K562 (cell line): ENCODE measurements around the gene RIIAD1. TPM values are rescaled to one million over a fixed set of nuclear protein-coding genes. Genes with fewer than 3 reads are reported as not detected.

Experiments used
- CBX3 ChIP-seq, 2 experiments: IDR thresholded peaks; 1 replicate in 1 of 2; 2 replicates in 1 of 2; pipeline ENCODE4 v1.6.1; 2012; ENCODE audit warnings: inconsistent platforms in 2 of 2, low read length in 2 of 2, borderline replicate concordance in 1 of 2, control low read depth in 1 of 2
- ELF1 ChIP-seq: fragments of 200-800 bp; sonication (Bioruptor generic); IDR thresholded peaks from 2 replicates; pipeline ENCODE4 v1.6.1; 2016; ENCODE audit warnings: missing genetic modification characterization, missing compliant biosample characterization
- IRF1 ChIP-seq: sonication (generic); formaldehyde crosslinking; IDR thresholded peaks from 2 replicates; pipeline ENCODE4 v1.8.0; 2022; ENCODE audit warnings: missing genetic modification reagents, mild to moderate bottlenecking, borderline replicate concordance
- IRF9 ChIP-seq: fragments of 450-650 bp; IDR thresholded peaks from 2 replicates; pipeline ENCODE4 v1.6.1; 2016; ENCODE audit warnings: missing biosample characterization, missing genetic modification characterization
- MAFK ChIP-seq: IDR thresholded peaks from 2 replicates; pipeline ENCODE4 v1.6.1; 2011; ENCODE audit warnings: low read length, improper control_type of control experiment
- MXD1 ChIP-seq: fragments of 250-450 bp; sonication (Bioruptor Pico); IDR thresholded peaks from 2 replicates; pipeline ENCODE4 v1.8.0; 2021; ENCODE audit warnings: borderline replicate concordance, mild to moderate bottlenecking, moderate library complexity; ENCODE audit not compliant: poor library complexity, severe bottlenecking
- NFE2 ChIP-seq: IDR thresholded peaks from 2 replicates; pipeline ENCODE4 v1.6.1; 2014; ENCODE audit warnings: antibody characterized with exemption, low read depth
- NFRKB ChIP-seq: fragments of 450-650 bp; IDR thresholded peaks from 2 replicates; pipeline ENCODE4 v1.6.1; 2016; ENCODE audit warnings: low read depth
- NKRF ChIP-seq: fragments of 450-650 bp; IDR thresholded peaks from 2 replicates; pipeline ENCODE4 v1.6.1; 2016; ENCODE audit warnings: borderline replicate concordance
- PYGO2 ChIP-seq: fragments of 450-650 bp; IDR thresholded peaks from 2 replicates; pipeline ENCODE4 v1.6.1; 2016; ENCODE audit warnings: mild to moderate bottlenecking, missing genetic modification characterization, moderate library complexity, missing compliant biosample characterization
- RFX1 ChIP-seq: fragments of 450-650 bp; IDR thresholded peaks from 2 replicates; pipeline ENCODE4 v1.6.1; 2016; ENCODE audit warnings: mild to moderate bottlenecking, moderate library complexity
- ZBTB34 ChIP-seq: fragments of 250-450 bp; sonication (Bioruptor Pico); IDR thresholded peaks from 2 replicates; pipeline ENCODE4 v1.8.0; 2021; ENCODE audit warnings: mild to moderate bottlenecking, moderate library complexity
- ZNF12 ChIP-seq: sonication (generic); formaldehyde crosslinking; IDR thresholded peaks from 2 replicates; pipeline ENCODE4 v1.4.0; 2020; ENCODE audit warnings: mild to moderate bottlenecking, missing genetic modification reagents
- ZNF121 ChIP-seq: sonication (generic); formaldehyde crosslinking; conservative IDR thresholded peaks from 2 replicates; pipeline ENCODE4 v1.8.0; 2022; ENCODE audit warnings: missing genetic modification reagents
- ZNF212 ChIP-seq: fragments of 450-650 bp; formaldehyde crosslinking; IDR thresholded peaks from 2 replicates; pipeline ENCODE4 v1.4.0; 2020; ENCODE audit warnings: mild to moderate bottlenecking
- ZNF23 ChIP-seq: fragments of 250-450 bp; sonication (Bioruptor Pico); IDR thresholded peaks from 2 replicates; pipeline ENCODE4 v1.4.0; 2020; ENCODE audit warnings: mild to moderate bottlenecking
- ZNF766 ChIP-seq: fragments of 200-800 bp; sonication (Bioruptor generic); conservative IDR thresholded peaks from 2 replicates; pipeline ENCODE4 v1.6.1; 2016; ENCODE audit warnings: missing genetic modification characterization, missing compliant biosample characterization
- ZNF778 ChIP-seq: fragments of 450-650 bp; formaldehyde crosslinking; IDR thresholded peaks from 2 replicates; pipeline ENCODE4 v1.4.0; 2020; ENCODE audit warnings: mild to moderate bottlenecking, moderate library complexity
- polyA plus RNA-seq, 8 experiments: library from polyadenylated mRNA; depleted of rRNA in 4 of 8; stranded (reverse) in 5 of 8; unstranded in 3 of 8; fragments of >200 nt; fragmentation: Nextera tagmentation in 2 of 8; fragmentation: Illumina TruSeq in 1 of 8; extraction: Ambion mirVana in 2 of 8; extraction: Trizol in 1 of 8; gene quantifications; 2 replicates each; pipeline versions ENCODE4 v1.2.1 to v1.2.3, GENCODE V29; 2011 to 2014; ENCODE audit warnings: inconsistent platforms in 1 of 8, missing spikeins in 1 of 8
- total RNA-seq, 7 experiments: library from RNA; depleted of rRNA in 6 of 7; stranded (reverse); fragments of >200 nt in 6 of 7; fragmentation: Illumina TruSeq in 2 of 7; extraction: Trizol in 2 of 7; gene quantifications; 2 replicates each; pipeline versions ENCODE4 v1.2.1 to v1.2.3, GENCODE V29; 2011 to 2021; ENCODE audit warnings: low replicate concordance in 1 of 7

Gene RIIAD1
- total and polyA plus RNA-seq, 9 of the 15 experiments (the other 6 are each of a cell fraction or from before 2014, with no cell fraction given): not detected

GRCh38 chr1:151775894-151776664, 54.8 kb downstream of the RIIAD1 start (continued):
- TF ChIP-seq MXD1 (CRISPR knock-in tag) (no peak), ZNF778 (no peak), MAFK (peak; percentile 74), ZBTB34 (no peak), CBX3 (IDR thresholded peaks at IDR 0.05; ENCODE audit: borderline replicate concordance in 1 of 2, low read length in 2 of 2) (no peak), ZNF121 (CRISPR knock-in tag) (no peak), RFX1 (peak; percentile 83), ZNF212 (CRISPR knock-in tag) (no peak), ZNF12 (CRISPR knock-in tag) (no peak), PYGO2 (tag) (no peak), NFE2 (peak; percentile 58; the same call in 1 of the 2 replicates), ELF1 (no peak), NFRKB (no peak), ZNF766 (CRISPR knock-in tag) (no peak), IRF1 (CRISPR knock-in tag) (no peak), ZNF23 (CRISPR knock-in tag) (no peak), IRF9 (tag) (no peak), NKRF (no peak)
